ENCODE results near the gene KICS2. TPM values are rescaled to one million over a fixed set of nuclear protein-coding genes. Genes with fewer than 3 reads are reported as not detected.

The KICS2 gene
- total and polyA plus RNA-seq, 2 experiments from 2014 or later = 1.3 to 6.8 TPM

- Histone ChIP-seq H3K79me2 (no peaks in the 10 kb centered on the region), H3K4me2 (no peak overlapping the region), H3K4me1 (ENCODE audit: insufficient read depth) (no peaks in the 10 kb centered on the region), H3K36me3 (replicated peaks; ENCODE audit: insufficient read depth, low read depth) (no peaks in the 10 kb centered on the region), H3K9me3 (ENCODE audit: low read depth) (no peaks in the 10 kb centered on the region), H3K27me3 (no peaks in the 10 kb centered on the region), H3K9me2 (replicated peaks; ENCODE audit: insufficient read depth) (no peaks in the 10 kb centered on the region), H3K4me3 (no peak overlapping the region), H4K20me1 (ENCODE audit: insufficient read depth, poor library complexity, severe bottlenecking) (no peaks in the 10 kb centered on the region), H2AFZ (no peak overlapping the region), H3K27ac (no peak overlapping the region)
- WGBS (ENCODE audit: low lambda C conversion rate, missing lambda C conversion rate) = 91% methylated on average over 2 of the region's 2 CpGs
- no peak for TF ChIP-seq CTCF (IDR thresholded peaks at IDR 0.05; ENCODE audit: poor library complexity)
- no peak for TF ChIP-seq EZH2 (IDR thresholded peaks at IDR 0.05; ENCODE audit: borderline replicate concordance)
- TF ChIP-seq EZH2phosphoT487 (IDR thresholded peaks at IDR 0.05; ENCODE audit: low read depth, severe bottlenecking, unreplicated experiment) = no peak
- no peak for DNase-seq (ENCODE audit: low spot score)
Observed at GRCh38 chr12:64186789-64187188, 35.3 kb downstream of the KICS2 start.

GRCh38 chr12:64184216-64184615 lies 37.9 kb downstream of the KICS2 start:
- Histone ChIP-seq H3K9me2 (replicated peaks; ENCODE audit: insufficient read depth) (no peaks in the 10 kb centered on the region), H2AFZ (no peak overlapping the region), H3K27me3 (no peaks in the 10 kb centered on the region), H3K27ac (no peak overlapping the region), H3K79me2 (no peaks in the 10 kb centered on the region), H3K4me2 (no peak overlapping the region), H4K20me1 (ENCODE audit: insufficient read depth, poor library complexity, severe bottlenecking) (no peaks in the 10 kb centered on the region), H3K36me3 (replicated peaks; ENCODE audit: insufficient read depth, low read depth) (no peaks in the 10 kb centered on the region), H3K4me1 (ENCODE audit: insufficient read depth) (no peaks in the 10 kb centered on the region), H3K4me3 (no peak overlapping the region), H3K9me3 (ENCODE audit: low read depth) (no peaks in the 10 kb centered on the region)
- TF ChIP-seq EZH2phosphoT487 (IDR thresholded peaks at IDR 0.05; ENCODE audit: low read depth, severe bottlenecking, unreplicated experiment) (no peak), EZH2 (IDR thresholded peaks at IDR 0.05; ENCODE audit: borderline replicate concordance) (no peak), CTCF (IDR thresholded peaks at IDR 0.05; ENCODE audit: poor library complexity) (no peak)
- no peak for DNase-seq (ENCODE audit: low spot score)
- WGBS (ENCODE audit: low lambda C conversion rate, missing lambda C conversion rate) = 100% methylated on average over 1 of the region's 1 CpG

GRCh38 chr12:64181430-64182291 lies 40.4 kb downstream of the KICS2 start:
- no peaks in the 10 kb centered on the region for H3K9me3 ChIP-seq (ENCODE audit: low read depth)
- no peaks in the 10 kb centered on the region for H3K4me1 ChIP-seq (ENCODE audit: insufficient read depth)
- no peak overlapping the region for H3K4me3 ChIP-seq
- no peaks in the 10 kb centered on the region for H3K9me2 ChIP-seq (replicated peaks; ENCODE audit: insufficient read depth)
- TF ChIP-seq EZH2phosphoT487 (IDR thresholded peaks at IDR 0.05; ENCODE audit: low read depth, severe bottlenecking, unreplicated experiment) = no peak
- TF ChIP-seq EZH2 (IDR thresholded peaks at IDR 0.05; ENCODE audit: borderline replicate concordance) = no peak
- TF ChIP-seq CTCF (IDR thresholded peaks at IDR 0.05; ENCODE audit: poor library complexity) = peak; percentile 83
- H3K27ac ChIP-seq = peak overlapping the region; percentile 2
- no peak overlapping the region for H3K4me2 ChIP-seq
- no peaks in the 10 kb centered on the region for H3K27me3 ChIP-seq
- WGBS (ENCODE audit: low lambda C conversion rate, missing lambda C conversion rate) = 40% methylated on average over 3 of the region's 3 CpGs
- no peaks in the 10 kb centered on the region for H3K36me3 ChIP-seq (replicated peaks; ENCODE audit: insufficient read depth, low read depth)
- no peaks in the 10 kb centered on the region for H4K20me1 ChIP-seq (ENCODE audit: insufficient read depth, poor library complexity, severe bottlenecking)
- peak; percentile 64 for DNase-seq (ENCODE audit: low spot score)
- H3K79me2 ChIP-seq = no peaks in the 10 kb centered on the region
- no peak overlapping the region for H2AFZ ChIP-seq
